Measurements from ENCODE around the gene EN1. TPM values are rescaled to one million over a fixed set of nuclear protein-coding genes. Genes with fewer than 3 reads are reported as not detected.

Gene EN1
- total and polyA plus RNA-seq, 2 experiments from 2014 or later: 0.21 to 0.24 TPM

GRCh38 chr2:118865106-118865505 lies 17.7 kb upstream of the EN1 start:
- Histone ChIP-seq H3K4me1 (ENCODE audit: insufficient read depth) (peaks cover 10% of the 10 kb centered on the region), H3K9me2 (ENCODE audit: insufficient read depth) (no peaks in the 10 kb centered on the region), H3K79me2 (replicated peaks; ENCODE audit: insufficient read depth) (no peaks in the 10 kb centered on the region), H2AFZ (no peak overlapping the region), H3K27ac (ENCODE audit: low read depth) (no peak overlapping the region), H3K4me2 (no peak overlapping the region), H3K4me3 (no peak overlapping the region), H3K27me3 (ENCODE audit: insufficient read depth) (peaks cover 30% of the 10 kb centered on the region), H3F3A (replicated peaks; ENCODE audit: low read depth) (peaks cover 2% of the 10 kb centered on the region; the same call in 1 of the 2 replicates), H3K36me3 (ENCODE audit: insufficient read depth) (no peaks in the 10 kb centered on the region), H4K20me1 (replicated peaks; ENCODE audit: insufficient read depth) (no peaks in the 10 kb centered on the region)
- H3K36me3 Mint-ChIP-seq (ENCODE audit: low read depth): no peaks in the 10 kb centered on the region
- H3K27me3 Mint-ChIP-seq (ENCODE audit: insufficient read depth, low read depth, poor library complexity): peaks cover 29% of the 10 kb centered on the region
- ATAC-seq (peak; percentile 93), DNase-seq (ENCODE audit: low spot score) (peak; percentile 84)
- H3K27ac Mint-ChIP-seq: no peak overlapping the region
- H3K4me1 Mint-ChIP-seq: peaks cover 13% of the 10 kb centered on the region
- TF ChIP-seq, protein P1, sequence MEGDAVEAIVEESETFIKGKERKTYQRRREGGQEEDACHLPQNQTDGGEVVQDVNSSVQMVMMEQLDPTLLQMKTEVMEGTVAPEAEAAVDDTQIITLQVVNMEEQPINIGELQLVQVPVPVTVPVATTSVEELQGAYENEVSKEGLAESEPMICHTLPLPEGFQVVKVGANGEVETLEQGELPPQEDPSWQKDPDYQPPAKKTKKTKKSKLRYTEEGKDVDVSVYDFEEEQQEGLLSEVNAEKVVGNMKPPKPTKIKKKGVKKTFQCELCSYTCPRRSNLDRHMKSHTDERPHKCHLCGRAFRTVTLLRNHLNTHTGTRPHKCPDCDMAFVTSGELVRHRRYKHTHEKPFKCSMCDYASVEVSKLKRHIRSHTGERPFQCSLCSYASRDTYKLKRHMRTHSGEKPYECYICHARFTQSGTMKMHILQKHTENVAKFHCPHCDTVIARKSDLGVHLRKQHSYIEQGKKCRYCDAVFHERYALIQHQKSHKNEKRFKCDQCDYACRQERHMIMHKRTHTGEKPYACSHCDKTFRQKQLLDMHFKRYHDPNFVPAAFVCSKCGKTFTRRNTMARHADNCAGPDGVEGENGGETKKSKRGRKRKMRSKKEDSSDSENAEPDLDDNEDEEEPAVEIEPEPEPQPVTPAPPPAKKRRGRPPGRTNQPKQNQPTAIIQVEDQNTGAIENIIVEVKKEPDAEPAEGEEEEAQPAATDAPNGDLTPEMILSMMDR (conservative IDR thresholded peaks at IDR 0.05; ENCODE audit: low read depth in 2 of 2): peak; percentile 75 to 83
- TF ChIP-seq STAT1 (IDR thresholded peaks at IDR 0.05; ENCODE audit: unreplicated experiment): no peak
- no peak for TF ChIP-seq EZH2phosphoT487 (IDR thresholded peaks at IDR 0.05; ENCODE audit: unreplicated experiment)
- no peaks in the 10 kb centered on the region for H3K9me3 Mint-ChIP-seq
- no peak overlapping the region for H3K4me3 Mint-ChIP-seq

DNA sequence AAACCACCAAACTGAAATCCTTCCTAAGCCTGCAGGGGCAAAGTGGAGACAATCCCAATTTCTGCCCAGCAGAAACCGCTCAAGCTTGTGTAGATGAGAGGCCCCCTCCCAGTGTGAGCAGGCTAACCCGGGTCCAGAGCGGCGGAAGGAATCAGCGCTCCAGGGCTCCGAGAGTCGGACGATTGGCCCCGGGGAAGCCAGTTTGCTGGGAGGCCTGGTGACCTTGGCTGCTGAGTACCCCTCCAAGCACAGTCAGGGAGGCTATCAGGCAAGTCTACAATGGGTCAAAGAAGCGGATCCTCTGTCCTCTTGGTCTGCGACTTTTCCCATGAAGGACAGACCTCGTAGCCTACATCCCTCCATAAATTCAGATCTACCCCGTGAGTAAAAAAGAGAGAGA lies 16.8 kb upstream of the EN1 start:
- Histone ChIP-seq H4K20me1 (replicated peaks; ENCODE audit: insufficient read depth) (no peaks in the 10 kb centered on the region), H3K9me2 (ENCODE audit: insufficient read depth) (no peaks in the 10 kb centered on the region), H3K27ac (ENCODE audit: low read depth) (no peak overlapping the region), H3K27me3 (ENCODE audit: insufficient read depth) (peaks cover 39% of the 10 kb centered on the region), H3K4me1 (ENCODE audit: insufficient read depth) (peaks cover 19% of the 10 kb centered on the region), H3K4me3 (no peak overlapping the region), H3F3A (replicated peaks; ENCODE audit: low read depth) (peaks cover 2% of the 10 kb centered on the region; the same call in 1 of the 2 replicates), H3K4me2 (no peak overlapping the region), H3K79me2 (replicated peaks; ENCODE audit: insufficient read depth) (no peaks in the 10 kb centered on the region), H2AFZ (no peak overlapping the region; the same call in 1 of the 2 replicates), H3K36me3 (ENCODE audit: insufficient read depth) (no peaks in the 10 kb centered on the region)
- no peaks in the 10 kb centered on the region for H3K9me3 Mint-ChIP-seq
- no peak for ATAC-seq
- DNase-seq (ENCODE audit: low spot score): no peak
- no peak overlapping the region for H3K27ac Mint-ChIP-seq
- H3K27me3 Mint-ChIP-seq (ENCODE audit: insufficient read depth, low read depth, poor library complexity): peaks cover 38% of the 10 kb centered on the region
- no peaks in the 10 kb centered on the region for H3K36me3 Mint-ChIP-seq (ENCODE audit: low read depth)
- no peak overlapping the region for H3K4me3 Mint-ChIP-seq
- peaks cover 22% of the 10 kb centered on the region for H3K4me1 Mint-ChIP-seq
- TF ChIP-seq POLR2AphosphoS5 (IDR thresholded peaks at IDR 0.05; ENCODE audit: low read depth) (no peak), NANOG (IDR thresholded peaks at IDR 0.05; ENCODE audit: borderline replicate concordance) (no peak), EZH2 (IDR thresholded peaks at IDR 0.05; ENCODE audit: low read depth, unreplicated experiment) (no peak), ETS1 (IDR thresholded peaks at IDR 0.05) (no peak), ZNF462 (CRISPR knock-in tag; IDR thresholded peaks at IDR 0.05) (no peak), EZH2phosphoT487 (IDR thresholded peaks at IDR 0.05; ENCODE audit: unreplicated experiment) (no peak), CREB1 (CRISPR knock-in tag; IDR thresholded peaks at IDR 0.05; ENCODE audit: low read depth) (no peak), ZNF331 (CRISPR knock-in tag; IDR thresholded peaks at IDR 0.05; ENCODE audit: low read depth) (no peak), STAT1 (IDR thresholded peaks at IDR 0.05; ENCODE audit: unreplicated experiment) (no peak)

Data from GM23338 (cell line).